ENCODE data around the gene RPH3AL.

The RPH3AL gene

GRCh38 chr17:385178-385835 is 32.7 kb upstream of the RPH3AL start (continued):
- 0 out of 2 replicates have a peak, but pooled peaks have one; percentile 25 for TF ChIP-seq ZBTB10 (tag by site-specific recombination; IDR thresholded peaks at IDR 0.05)
- no peak for TF ChIP-seq ZNF26 (tag by site-specific recombination; IDR thresholded peaks at IDR 0.05)
- TF ChIP-seq PRDM4 (tag by site-specific recombination; IDR thresholded peaks at IDR 0.05): no peak

- POLR2A ChIA-PET: no interaction called here
- Histone ChIP-seq H3K4me3 (ENCODE audit: low read depth, low read length) (no peak overlapping the region), H3K27ac (ENCODE audit: extremely low read depth, low read depth, low read length) (no peak overlapping the region; the same call in 1 of the 2 replicates)
Observed at GRCh38 chr17:384622-385177, 32.1 kb upstream of the RPH3AL start.

GRCh38 chr17:383771-384621 is 31.4 kb upstream of the RPH3AL start:
- POLR2A ChIA-PET: interaction anchor here (0.9 kb wide), 1 partner anchor 187 kb away, joined by 3 read pairs; no protein-coding TSS in a partner anchor
- TF ChIP-seq KLF7 (tag by site-specific recombination; IDR thresholded peaks at IDR 0.05; ENCODE audit: borderline replicate concordance) (no peak), ZNF600 (tag by site-specific recombination; IDR thresholded peaks at IDR 0.05) (peak; percentile 54), ZBTB20 (tag by site-specific recombination; IDR thresholded peaks at IDR 0.05) (no peak), GLIS2 (tag by site-specific recombination; IDR thresholded peaks at IDR 0.05) (0 out of 2 replicates have a peak, but pooled peaks have one; percentile 15)

More at GRCh38 chr17:384622-385177, 32.1 kb upstream of the RPH3AL start:
- CTCF ChIA-PET: interaction anchor here (0.6 kb wide), 1 partner anchor 13 kb away, joined by 3 read pairs; no protein-coding TSS in a partner anchor
- no peaks in the 10 kb centered on the region for H3K36me3 ChIP-seq (ENCODE audit: control insufficient read depth in 2 of 2, insufficient read depth in 1 of 2, low read length in 2 of 2)
- H3K9me3 ChIP-seq (ENCODE audit: control insufficient read depth, insufficient read depth, low read depth, low read length): no peaks in the 10 kb centered on the region
- TF ChIP-seq KLF8 (tag by site-specific recombination; IDR thresholded peaks at IDR 0.05) (no peak), ZNF621 (tag by site-specific recombination; IDR thresholded peaks at IDR 0.05) (no peak), ZNF404 (tag by site-specific recombination; IDR thresholded peaks at IDR 0.05) (no peak), ZNF16 (tag by site-specific recombination; IDR thresholded peaks at IDR 0.05; ENCODE audit: low read depth) (no peak), ZNF48 (tag by site-specific recombination; IDR thresholded peaks at IDR 0.05) (no peak), ZNF211 (tag by site-specific recombination; IDR thresholded peaks at IDR 0.05; ENCODE audit: low read depth) (no peak), ZNF132 (tag by site-specific recombination; IDR thresholded peaks at IDR 0.05; ENCODE audit: borderline replicate concordance) (no peak), ZNF704 (tag by site-specific recombination; IDR thresholded peaks at IDR 0.05) (no peak), ZBTB7A (tag by site-specific recombination; IDR thresholded peaks at IDR 0.05; ENCODE audit: low read depth) (no peak)
- H3K4me1 ChIP-seq (ENCODE audit: control insufficient read depth, insufficient read depth, low read length): peaks cover 7% of the 10 kb centered on the region; the same call in 1 of the 2 replicates

More at GRCh38 chr17:383771-384621, 31.4 kb upstream of the RPH3AL start:
- H3K4me1 ChIP-seq (ENCODE audit: control insufficient read depth, insufficient read depth, low read length): peaks cover 7% of the 10 kb centered on the region; the same call in 1 of the 2 replicates
- no peaks in the 10 kb centered on the region for H3K9me3 ChIP-seq (ENCODE audit: control insufficient read depth, insufficient read depth, low read depth, low read length)
- H3K36me3 ChIP-seq (ENCODE audit: control insufficient read depth in 2 of 2, insufficient read depth in 1 of 2, low read length in 2 of 2): no peaks in the 10 kb centered on the region
- no peak overlapping the region for H3K27ac ChIP-seq (ENCODE audit: extremely low read depth, low read depth, low read length)
- CTCF ChIA-PET: interaction anchor here (0.6 to 1.1 kb wide), 3 partner anchors 12 to 332 kb away, joined by 3 to 5 read pairs (median 3); no protein-coding TSS in a partner anchor
- no peak overlapping the region for H3K4me3 ChIP-seq (ENCODE audit: low read depth, low read length)
